IPS-18a (cell line): ENCODE data around the gene KRT34.
"Not testable (repeated sequence)": the region's sequence is repeated elsewhere in the genome, so short reads cannot be mapped to it uniquely, and the experiment has no call there.

Experiments
- H3K27ac ChIP-seq: one replicate; pipeline ENCODE4 v1.5.1; 2013; ENCODE audit warnings: low read length
- H3K27me3 ChIP-seq: one replicate; pipeline ENCODE4 v1.6.1; 2013; ENCODE audit warnings: mild to moderate bottlenecking, low read length; ENCODE audit not compliant: control insufficient read depth, insufficient read depth
- H3K36me3 ChIP-seq: one replicate; pipeline ENCODE4 v1.6.1; 2013; ENCODE audit warnings: low read depth, low read length; ENCODE audit not compliant: control insufficient read depth
- H3K4me1 ChIP-seq: one replicate; pipeline ENCODE4 v1.6.1; 2013; ENCODE audit warnings: low read depth, low read length; ENCODE audit not compliant: control insufficient read depth
- H3K4me3 ChIP-seq: one replicate; pipeline ENCODE4 v1.5.1; 2013; ENCODE audit warnings: low read length
- H3K9ac ChIP-seq: one replicate; pipeline ENCODE4 v1.6.1; 2013; ENCODE audit warnings: mild to moderate bottlenecking, low read length, moderate library complexity
- H3K9me3 ChIP-seq: one replicate; pipeline ENCODE4 v1.6.1; 2013; ENCODE audit warnings: low read depth, low read length; ENCODE audit not compliant: control insufficient read depth

KRT34 gene

DNA sequence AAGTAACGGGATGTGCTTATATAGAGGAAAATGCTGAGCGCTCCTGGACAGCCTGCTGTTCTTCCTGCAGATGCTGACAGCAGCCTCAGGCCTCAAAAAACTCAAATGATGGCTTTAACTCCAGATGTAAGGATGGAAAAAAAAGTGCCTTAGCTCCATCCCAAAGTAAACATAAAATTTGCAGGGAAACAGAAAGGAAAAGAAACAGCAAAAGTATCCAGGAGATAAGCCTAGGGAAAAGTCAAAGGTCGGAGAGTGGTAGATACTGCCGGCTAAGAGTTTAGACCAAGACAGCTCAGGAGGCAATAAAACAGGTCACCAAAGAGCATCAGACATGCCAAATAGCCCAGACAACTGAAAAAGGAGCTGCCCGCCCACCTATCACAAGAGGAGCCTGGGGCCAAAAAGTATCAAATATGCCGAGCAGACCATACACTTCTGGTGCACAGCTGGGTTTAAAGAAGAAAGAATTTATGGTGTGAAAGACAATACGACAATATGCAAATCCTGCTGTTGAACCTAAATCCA is 8.4 kb upstream of the KRT34 start:
- H3K36me3 ChIP-seq = no peaks in the 10 kb centered on the region
- no peaks in the 10 kb centered on the region for H3K27me3 ChIP-seq
- H3K27ac ChIP-seq = no peak overlapping the region
- H3K9me3 ChIP-seq = no peaks in the 10 kb centered on the region
- H3K4me1 ChIP-seq = no peaks in the 10 kb centered on the region
- H3K4me3 ChIP-seq = no peak overlapping the region
- no peak overlapping the region for H3K9ac ChIP-seq

DNA sequence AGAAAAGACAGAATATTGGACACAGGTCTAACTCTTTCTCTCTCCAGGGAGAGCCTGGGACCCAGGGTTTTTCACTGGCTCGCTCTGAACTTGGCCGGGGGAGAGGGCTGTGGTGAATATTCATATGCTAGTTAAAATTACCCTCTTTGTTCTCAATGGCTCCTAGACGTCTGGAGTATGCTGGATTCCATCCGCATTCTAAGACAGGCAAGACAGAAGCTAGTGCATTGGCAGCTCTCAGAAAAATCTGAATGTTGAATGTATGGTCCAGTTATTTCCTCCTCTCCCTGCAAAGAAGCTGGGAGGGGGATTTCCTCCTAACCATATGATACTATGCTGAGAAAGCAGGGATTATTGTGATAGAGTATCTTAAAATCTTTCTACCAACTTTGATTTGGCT is 5.6 kb upstream of the KRT34 start:
- H3K27ac ChIP-seq = no peak overlapping the region
- H3K27me3 ChIP-seq = no peaks in the 10 kb centered on the region
- no peaks in the 10 kb centered on the region for H3K36me3 ChIP-seq
- no peak overlapping the region for H3K4me3 ChIP-seq
- no peak overlapping the region for H3K9ac ChIP-seq
- H3K9me3 ChIP-seq = no peaks in the 10 kb centered on the region
- no peaks in the 10 kb centered on the region for H3K4me1 ChIP-seq

DNA sequence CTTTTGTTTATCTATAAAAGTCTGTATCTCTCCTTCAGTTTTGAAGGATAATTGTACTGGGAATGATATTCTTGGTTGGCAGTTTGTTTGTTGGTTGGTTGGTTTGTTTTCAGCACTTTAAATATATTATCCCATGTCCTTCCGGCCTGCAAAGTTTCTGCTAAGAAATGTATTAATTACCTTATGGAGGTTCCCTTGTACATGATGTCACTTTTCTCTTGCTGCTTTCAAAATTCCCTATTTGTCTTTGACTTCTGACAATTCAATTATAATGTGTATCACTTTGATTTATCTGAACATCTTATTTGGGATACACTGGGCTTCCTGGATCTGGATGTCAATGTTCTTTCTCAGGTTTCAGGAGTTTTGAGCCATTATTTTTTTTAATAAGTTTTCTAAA is 4.1 kb upstream of the KRT34 start:
- Histone ChIP-seq H3K27me3 (no peaks in the 10 kb centered on the region), H3K4me1 (no peaks in the 10 kb centered on the region), H3K27ac (no peak overlapping the region), H3K9me3 (no peaks in the 10 kb centered on the region), H3K9ac (no peak overlapping the region), H3K4me3 (no peak overlapping the region), H3K36me3 (no peaks in the 10 kb centered on the region)

DNA sequence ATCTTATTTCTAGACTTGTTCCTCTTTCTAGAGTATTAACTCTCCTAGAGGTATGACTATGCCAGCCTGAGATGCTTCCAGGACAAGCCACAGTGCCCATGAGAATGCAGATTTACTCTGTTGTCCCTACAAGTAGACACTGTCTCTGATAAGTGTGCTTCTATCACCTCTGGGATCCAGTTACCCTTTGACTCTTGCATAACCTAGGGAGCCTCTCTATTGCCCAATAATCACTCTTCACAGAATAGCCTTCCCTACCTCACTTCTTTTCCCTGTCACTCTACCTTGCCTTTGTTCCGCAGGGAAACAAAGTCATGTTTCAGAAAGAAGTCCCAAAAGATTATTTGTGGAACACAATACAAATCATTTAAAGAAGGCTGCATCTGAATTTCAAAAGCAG is 1.6 kb upstream of the KRT34 start:
- Histone ChIP-seq H3K9ac (no peak overlapping the region), H3K36me3 (no peaks in the 10 kb centered on the region), H3K27me3 (no peaks in the 10 kb centered on the region), H3K4me3 (no peak overlapping the region), H3K9me3 (no peaks in the 10 kb centered on the region), H3K27ac (no peak overlapping the region), H3K4me1 (no peaks in the 10 kb centered on the region)

DNA sequence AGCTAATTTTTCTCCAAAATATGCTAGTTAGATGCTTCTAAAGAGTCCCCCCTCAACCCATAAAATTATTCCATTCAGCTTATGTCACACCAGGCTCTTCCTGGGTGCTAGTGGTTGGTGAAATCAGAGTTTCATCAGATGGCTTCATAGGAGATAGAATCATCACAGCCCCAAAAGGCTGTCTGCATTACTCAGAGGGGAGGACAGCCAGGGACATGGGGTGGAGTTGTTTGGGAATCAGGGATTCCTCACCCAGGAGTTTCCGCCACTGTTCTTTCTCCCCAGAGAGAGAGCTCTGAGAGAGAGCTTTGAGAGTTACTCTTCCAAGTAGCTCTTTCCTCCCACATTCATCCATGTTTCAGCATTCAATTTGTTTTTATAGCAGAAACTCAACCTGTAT is 288 bp upstream of the KRT34 start:
- H3K4me1 ChIP-seq = no peaks in the 10 kb centered on the region
- H3K9ac ChIP-seq = no peak overlapping the region
- no peak overlapping the region for H3K27ac ChIP-seq
- H3K9me3 ChIP-seq = no peaks in the 10 kb centered on the region
- H3K27me3 ChIP-seq = no peaks in the 10 kb centered on the region
- H3K4me3 ChIP-seq = no peak overlapping the region
- H3K36me3 ChIP-seq = no peaks in the 10 kb centered on the region

DNA sequence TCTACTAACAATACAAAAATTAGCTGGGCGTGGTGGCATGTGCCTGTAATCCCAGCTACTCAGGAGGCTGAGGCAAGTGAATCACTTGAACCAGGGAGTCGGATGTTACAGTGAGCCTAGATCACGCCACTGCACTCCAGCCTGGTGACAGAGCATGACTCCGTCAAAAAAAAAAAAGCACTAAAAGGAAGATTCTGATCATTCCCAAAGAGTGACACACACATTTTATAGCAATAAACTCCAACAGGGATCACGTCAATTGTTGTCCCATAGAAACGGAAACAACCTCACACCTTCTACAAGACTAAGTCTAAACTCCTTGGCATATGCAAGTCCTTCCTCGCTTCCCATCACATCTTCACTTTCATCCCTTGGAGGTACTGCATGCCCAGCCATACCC is 2.0 kb downstream of the KRT34 start:
- H3K27ac ChIP-seq, H3K4me1 ChIP-seq, H3K9ac ChIP-seq, H3K9me3 ChIP-seq, H3K36me3 ChIP-seq, H3K4me3 ChIP-seq, H3K27me3 ChIP-seq: not testable (repeated sequence)

DNA sequence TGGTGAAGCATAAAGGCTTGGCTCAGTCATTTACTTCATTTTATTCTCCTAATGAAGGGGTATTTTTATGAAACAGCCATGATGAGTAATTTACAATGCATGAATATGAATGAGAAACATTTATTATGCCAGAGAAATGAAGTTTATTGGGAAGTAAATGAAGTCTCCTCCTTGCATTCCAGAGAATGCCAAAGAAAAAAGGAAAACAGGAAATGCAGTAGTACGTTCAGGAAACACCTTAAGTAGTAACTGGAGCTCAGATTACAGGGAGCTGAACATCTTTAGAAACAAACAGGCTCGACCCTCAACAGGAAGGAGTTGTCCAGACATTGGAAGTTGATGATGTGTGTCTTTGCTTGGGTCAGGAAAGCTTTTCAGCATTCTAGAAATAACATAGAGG is 4.6 kb downstream of the KRT34 start:
- H3K27ac ChIP-seq = no peak overlapping the region
- no peaks in the 10 kb centered on the region for H3K36me3 ChIP-seq
- no peak overlapping the region for H3K4me3 ChIP-seq
- no peaks in the 10 kb centered on the region for H3K27me3 ChIP-seq
- H3K9me3 ChIP-seq = no peaks in the 10 kb centered on the region
- no peaks in the 10 kb centered on the region for H3K4me1 ChIP-seq
- no peak overlapping the region for H3K9ac ChIP-seq

DNA sequence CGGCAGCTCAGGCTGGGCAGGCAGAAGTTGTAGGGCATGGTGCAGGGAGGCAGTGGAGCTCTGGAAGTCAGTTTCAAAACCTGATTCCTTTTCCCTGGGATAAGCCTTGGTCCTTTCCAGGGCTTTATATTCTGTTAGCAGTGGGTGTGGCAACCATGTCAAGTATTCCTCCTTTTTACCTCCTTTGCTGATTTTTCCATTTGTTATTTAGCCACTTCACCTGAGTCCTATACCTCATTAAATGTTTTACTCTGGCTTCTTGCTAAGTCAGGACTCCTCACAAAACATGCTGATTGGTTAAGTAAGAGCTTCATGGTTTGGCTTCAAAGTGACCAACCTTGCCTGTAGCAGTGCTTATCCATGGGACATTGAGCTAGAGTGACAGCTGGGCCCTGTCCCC is 12.4 kb downstream of the KRT34 start, which contains the start of gene KRT33B:
TSS of gene KRT33B (minus strand) at position 101 of the 400 bp plus-strand sequence. CDS start at position 38, 63 bp downstream.
- Histone ChIP-seq H3K27me3 (no peaks in the 10 kb centered on the region), H3K4me3 (no peak within 1 kb of the TSS), H3K27ac (no peak within 1 kb of the TSS), H3K4me1 (no peaks in the 10 kb centered on the region), H3K9ac (no peak within 1 kb of the TSS), H3K36me3 (no peaks in the 10 kb centered on the region), H3K9me3 (no peaks in the 10 kb centered on the region)

DNA sequence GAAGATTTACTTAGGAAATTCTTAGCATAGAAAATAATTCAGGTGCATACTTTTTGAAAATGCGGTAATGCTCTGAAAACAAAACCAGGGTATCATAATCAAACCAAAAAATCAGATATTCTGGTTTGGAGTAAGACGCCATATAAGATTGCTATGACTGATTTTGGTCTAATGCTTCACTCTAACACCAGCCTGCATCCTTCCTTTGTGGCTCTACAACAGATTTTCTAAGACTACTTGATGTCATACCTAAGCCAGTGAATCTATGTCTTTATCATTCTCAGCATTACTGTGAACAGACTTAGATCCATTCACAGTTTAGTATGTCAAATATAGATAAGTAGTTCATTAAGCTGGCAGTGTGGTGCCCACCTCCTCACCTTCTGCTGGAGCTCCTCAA is 13.1 kb downstream of the KRT34 start:
- no peaks in the 10 kb centered on the region for H3K9me3 ChIP-seq
- no peak overlapping the region for H3K9ac ChIP-seq
- no peak overlapping the region for H3K27ac ChIP-seq
- no peaks in the 10 kb centered on the region for H3K36me3 ChIP-seq
- no peaks in the 10 kb centered on the region for H3K27me3 ChIP-seq
- H3K4me1 ChIP-seq = no peaks in the 10 kb centered on the region
- no peak overlapping the region for H3K4me3 ChIP-seq

DNA sequence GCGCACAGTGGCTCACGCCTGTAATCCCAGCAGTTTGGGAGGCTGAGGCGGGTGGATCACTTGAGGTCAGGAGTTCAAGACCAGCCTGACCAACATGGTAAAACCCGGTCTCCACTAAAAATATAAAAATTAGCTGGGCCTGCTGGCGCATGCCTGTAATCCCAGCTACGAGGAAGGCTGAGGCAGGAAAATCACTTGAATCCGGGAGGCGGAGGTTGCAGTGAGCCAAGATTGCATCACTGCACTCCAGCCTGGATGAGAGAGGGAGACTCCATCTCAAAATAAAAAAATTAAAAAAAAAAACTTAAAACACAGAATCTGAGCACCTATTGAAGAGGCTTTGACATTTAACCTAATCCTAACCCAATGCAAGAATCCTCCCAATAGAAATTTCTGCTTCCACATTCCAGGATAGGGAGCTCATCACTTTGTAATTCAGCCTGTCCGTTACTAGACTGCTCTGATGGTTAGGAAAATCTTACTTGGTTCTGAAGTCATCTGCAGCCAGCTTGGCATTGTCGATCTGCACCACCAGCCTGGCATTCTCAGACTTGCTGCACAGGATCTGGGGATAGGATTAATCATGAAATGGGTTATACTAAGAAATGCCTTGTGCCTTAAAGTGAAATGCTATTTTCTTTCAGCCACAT is 14.6 kb downstream of the KRT34 start:
- no peak overlapping the region for H3K27ac ChIP-seq
- no peaks in the 10 kb centered on the region for H3K36me3 ChIP-seq
- H3K27me3 ChIP-seq = no peaks in the 10 kb centered on the region
- no peak overlapping the region for H3K9ac ChIP-seq
- no peaks in the 10 kb centered on the region for H3K9me3 ChIP-seq
- no peak overlapping the region for H3K4me3 ChIP-seq
- no peaks in the 10 kb centered on the region for H3K4me1 ChIP-seq

DNA sequence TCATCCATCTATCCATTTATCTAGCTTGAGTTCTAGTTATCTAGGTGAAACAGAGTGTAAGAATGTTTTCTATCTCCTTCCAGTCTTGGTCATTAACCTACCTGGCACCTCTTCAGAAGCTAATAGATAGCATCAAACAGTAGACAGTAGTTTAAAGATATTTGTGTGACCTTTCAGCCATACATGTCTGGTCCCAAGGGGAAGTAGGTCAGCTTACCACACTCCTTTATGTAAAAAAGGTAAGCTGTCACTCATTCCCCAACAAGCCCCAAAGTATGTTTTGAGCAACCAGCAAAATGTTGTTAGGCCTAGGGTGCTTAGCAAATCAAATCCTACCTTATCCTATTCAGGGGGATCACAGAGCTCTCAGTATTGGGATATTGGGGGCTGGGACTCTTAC is 16.0 kb downstream of the KRT34 start:
- Histone ChIP-seq H3K27me3 (no peaks in the 10 kb centered on the region), H3K9me3 (no peaks in the 10 kb centered on the region), H3K4me1 (no peaks in the 10 kb centered on the region), H3K9ac (no peak overlapping the region), H3K4me3 (no peak overlapping the region), H3K36me3 (no peaks in the 10 kb centered on the region), H3K27ac (no peak overlapping the region)

DNA sequence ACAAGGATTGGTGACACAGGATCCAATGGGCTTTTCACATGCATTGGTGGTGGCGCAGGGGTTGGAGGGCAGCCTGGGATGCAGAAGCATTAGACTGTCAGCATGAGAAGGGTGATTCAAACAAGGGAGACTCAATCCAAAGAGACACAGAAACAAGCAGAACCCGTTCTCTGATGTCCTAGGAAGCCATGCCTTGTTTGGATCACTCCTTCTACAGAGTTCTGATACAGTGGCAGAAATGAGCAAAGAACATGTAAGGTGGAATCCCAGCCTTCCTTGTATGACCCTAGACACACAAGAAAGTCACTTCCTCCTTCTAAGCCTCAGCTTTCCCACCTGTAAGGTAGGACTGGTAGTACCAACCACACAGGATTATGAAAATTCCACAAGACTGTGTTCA is 18.2 kb downstream of the KRT34 start:
- Histone ChIP-seq H3K9ac (no peak overlapping the region), H3K9me3 (no peaks in the 10 kb centered on the region), H3K27me3 (no peaks in the 10 kb centered on the region), H3K4me3 (no peak overlapping the region), H3K36me3 (no peaks in the 10 kb centered on the region), H3K27ac (no peak overlapping the region), H3K4me1 (no peaks in the 10 kb centered on the region)
